ENCODE results near the gene MRPL54.

DNA sequence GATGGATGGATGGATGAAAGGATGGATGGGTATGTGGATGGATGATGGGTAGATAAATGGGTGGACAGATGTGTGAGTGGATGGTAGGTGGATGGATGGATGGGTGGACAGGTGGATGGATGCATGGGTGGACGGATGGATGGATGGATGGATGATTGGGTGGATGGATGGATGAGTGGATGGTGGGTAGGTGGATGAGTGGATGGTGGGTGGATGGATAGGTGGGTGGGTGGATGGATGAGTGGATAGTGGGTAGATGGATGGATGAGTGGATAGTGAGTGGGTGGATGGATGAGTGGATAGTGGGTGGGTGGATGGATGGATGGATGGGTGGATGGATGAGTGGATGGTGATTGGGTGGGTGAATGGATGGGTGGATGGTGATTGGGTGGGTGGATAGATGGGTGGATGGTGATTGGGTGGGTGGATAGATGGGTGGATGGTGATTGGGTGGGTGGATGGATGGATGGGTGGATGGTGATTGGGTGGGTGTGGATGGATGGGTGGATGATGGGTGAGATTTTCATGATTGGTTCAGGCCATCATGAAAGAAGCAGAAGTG lies 14.1 kb downstream of the MRPL54 start:
- TF ChIP-seq CTCF (conservative IDR thresholded peaks at IDR 0.05 in 1 of 2, IDR thresholded peaks at IDR 0.05 in 1 of 2; ENCODE audit: low read depth in 1 of 2, low read length in 2 of 2) (no peak), EZH2 (IDR thresholded peaks at IDR 0.05; ENCODE audit: low read length, missing control alignments) (no peak)
